ENCODE data around the gene C17orf67. TPM values are rescaled to one million over a fixed set of nuclear protein-coding genes. Genes with fewer than 3 reads are reported as not detected.

Gene C17orf67
- total and polyA plus RNA-seq, 9 of the 15 experiments (the other 6 are each of a cell fraction or from before 2014, with no cell fraction given), result 0.07 to 1.7 (median 0.59) TPM

GRCh38 chr17:56785405-56785804 is 48.3 kb downstream of the C17orf67 start:
- DNase-seq (ENCODE audit: extremely low read depth in 1 of 4, low spot score in 3 of 4), result no peak
- CTCF ChIA-PET (ENCODE audit: low intra/inter-chr PET ratio), result no interaction called here
- WGBS (ENCODE audit: insufficient coverage, low coverage, missing lambda C conversion rate), result 0% methylated on average over 5 of the region's 5 CpGs
- H3K79me2 ChIP-seq (ENCODE audit: control insufficient read depth, insufficient read depth, low read length), result no peaks in the 10 kb centered on the region
- H4K20me1 ChIP-seq (replicated peaks; ENCODE audit: control insufficient read depth, insufficient read depth, low read length), result no peaks in the 10 kb centered on the region
- H3K9me1 ChIP-seq (ENCODE audit: control insufficient read depth, insufficient read depth, low read length), result no peaks in the 10 kb centered on the region
- in situ Hi-C loops (cut with MboI), result no loop called here
- POLR2A ChIA-PET, result interaction anchor here (2.2 kb wide), 1 partner anchor 11 kb away, joined by 6 read pairs; no protein-coding TSS in a partner anchor
- H3K9ac ChIP-seq (ENCODE audit: insufficient read depth in 1 of 2, low read depth in 2 of 2, low read length in 2 of 2), result no peak overlapping the region
- H3K4me3 ChIP-seq, result no peak overlapping the region
- no peak for ATAC-seq
- H3K27ac ChIP-seq (ENCODE audit: extremely low read depth, low read depth, low read length), result no peak overlapping the region
- no peak for FAIRE-seq
- H3K9me3 ChIP-seq (replicated peaks; ENCODE audit: control insufficient read depth, insufficient read depth, low read depth, low read length), result no peaks in the 10 kb centered on the region
- no peak overlapping the region for H3K4me2 ChIP-seq (ENCODE audit: insufficient read depth, low read length)
- H3K36me3 ChIP-seq (ENCODE audit: control insufficient read depth, insufficient read depth, low read length), result no peaks in the 10 kb centered on the region; the same call in 2 of the 3 replicates
- H3K27me3 ChIP-seq (ENCODE audit: control insufficient read depth in 2 of 2, insufficient read depth in 2 of 2, low read length in 2 of 2), result peaks cover 19 to 39% of the 10 kb centered on the region in 2 experiments
- BruUV-seq (replicated peaks), result no TSS peak
- intact Hi-C loops (cut with micrococcal nuclease), result no loop called here
- no peak overlapping the region for H2AFZ ChIP-seq (ENCODE audit: low read depth, low read length)
- peaks cover 0 to 3% of the 10 kb centered on the region in 2 experiments; a peak in 3 of 5 replicates for H3K4me1 ChIP-seq (replicated peaks in 1 of 2; ENCODE audit: control insufficient read depth in 2 of 2, insufficient read depth in 2 of 2, low read length in 2 of 2)
- TF ChIP-seq ZNF24 (IDR thresholded peaks at IDR 0.05) (no peak), NCOA4 (IDR thresholded peaks at IDR 0.05; ENCODE audit: partially characterized antibody) (no peak), ERF (CRISPR knock-in tag; IDR thresholded peaks at IDR 0.05) (no peak), CHD7 (IDR thresholded peaks at IDR 0.05; ENCODE audit: low read depth, low read length) (no peak)
- TF ChIP-seq, protein P1, sequence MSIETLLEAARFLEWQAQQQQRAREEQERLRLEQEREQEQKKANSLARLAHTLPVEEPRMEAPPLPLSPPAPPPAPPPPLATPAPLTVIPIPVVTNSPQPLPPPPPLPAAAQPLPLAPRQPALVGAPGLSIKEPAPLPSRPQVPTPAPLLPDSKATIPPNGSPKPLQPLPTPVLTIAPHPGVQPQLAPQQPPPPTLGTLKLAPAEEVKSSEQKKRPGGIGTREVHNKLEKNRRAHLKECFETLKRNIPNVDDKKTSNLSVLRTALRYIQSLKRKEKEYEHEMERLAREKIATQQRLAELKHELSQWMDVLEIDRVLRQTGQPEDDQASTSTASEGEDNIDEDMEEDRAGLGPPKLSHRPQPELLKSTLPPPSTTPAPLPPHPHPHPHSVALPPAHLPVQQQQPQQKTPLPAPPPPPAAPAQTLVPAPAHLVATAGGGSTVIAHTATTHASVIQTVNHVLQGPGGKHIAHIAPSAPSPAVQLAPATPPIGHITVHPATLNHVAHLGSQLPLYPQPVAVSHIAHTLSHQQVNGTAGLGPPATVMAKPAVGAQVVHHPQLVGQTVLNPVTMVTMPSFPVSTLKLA (conservative IDR thresholded peaks at IDR 0.05), result no peak
- TF ChIP-seq, protein P2, sequence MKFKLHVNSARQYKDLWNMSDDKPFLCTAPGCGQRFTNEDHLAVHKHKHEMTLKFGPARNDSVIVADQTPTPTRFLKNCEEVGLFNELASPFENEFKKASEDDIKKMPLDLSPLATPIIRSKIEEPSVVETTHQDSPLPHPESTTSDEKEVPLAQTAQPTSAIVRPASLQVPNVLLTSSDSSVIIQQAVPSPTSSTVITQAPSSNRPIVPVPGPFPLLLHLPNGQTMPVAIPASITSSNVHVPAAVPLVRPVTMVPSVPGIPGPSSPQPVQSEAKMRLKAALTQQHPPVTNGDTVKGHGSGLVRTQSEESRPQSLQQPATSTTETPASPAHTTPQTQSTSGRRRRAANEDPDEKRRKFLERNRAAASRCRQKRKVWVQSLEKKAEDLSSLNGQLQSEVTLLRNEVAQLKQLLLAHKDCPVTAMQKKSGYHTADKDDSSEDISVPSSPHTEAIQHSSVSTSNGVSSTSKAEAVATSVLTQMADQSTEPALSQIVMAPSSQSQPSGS (CRISPR knock-in tag; IDR thresholded peaks at IDR 0.05), result no peak

Data from K562 (cell line).